GM12874 (cell line): ENCODE results near the gene BCL2L11.

Source experiments
- CTCF ChIP-seq: IDR thresholded peaks from 2 replicates; pipeline ENCODE4 v1.5.1; 2011; ENCODE audit warnings: low read depth, mild to moderate bottlenecking, control low read depth, low read length, moderate library complexity; ENCODE audit not compliant: insufficient read depth

Gene BCL2L11

GRCh38 chr2:111100087-111100764 is 20.5 kb upstream of the BCL2L11 start:
- no peak for TF ChIP-seq CTCF

- no peak for TF ChIP-seq CTCF
Observed at GRCh38 chr2:111100765-111101162, 19.9 kb upstream of the BCL2L11 start.

- TF ChIP-seq CTCF, result no peak
Observed at GRCh38 chr2:111101592-111101991, 19.1 kb upstream of the BCL2L11 start.

GRCh38 chr2:111102216-111102615 is 18.5 kb upstream of the BCL2L11 start:
- TF ChIP-seq CTCF, result no peak

GRCh38 chr2:111105926-111106325 is 14.8 kb upstream of the BCL2L11 start:
- TF ChIP-seq CTCF, result no peak

GRCh38 chr2:111106706-111107105 is 14.0 kb upstream of the BCL2L11 start:
- TF ChIP-seq CTCF, result no peak

- TF ChIP-seq CTCF, result no peak
Observed at GRCh38 chr2:111108745-111109271, 11.9 kb upstream of the BCL2L11 start.
